GM12873 (cell line): ENCODE results near the gene MGAT5.

Source experiments
- CTCF ChIP-seq: IDR thresholded peaks from 2 replicates; pipeline ENCODE4 v1.5.1; 2012; ENCODE audit warnings: low read depth, mild to moderate bottlenecking, moderate library complexity, low read length, control low read depth; ENCODE audit not compliant: insufficient read depth; ENCODE audit errors: missing control alignments

The MGAT5 gene

GRCh38 chr2:134246154-134246874 lies 7.6 kb upstream of the MGAT5 start:
- TF ChIP-seq CTCF, result no peak

GRCh38 chr2:134247679-134248078 lies 6.2 kb upstream of the MGAT5 start:
- no peak for TF ChIP-seq CTCF

GRCh38 chr2:134248913-134249312 lies 5.0 kb upstream of the MGAT5 start:
- no peak for TF ChIP-seq CTCF

- TF ChIP-seq CTCF, result no peak
These were observed 4.1 kb upstream of the MGAT5 start for GRCh38 chr2:134249755-134250154.

- no peak for TF ChIP-seq CTCF
These were observed 2.9 kb upstream of the MGAT5 start for GRCh38 chr2:134250840-134251461.

GRCh38 chr2:134252092-134252750 lies 1.7 kb upstream of the MGAT5 start:
- no peak for TF ChIP-seq CTCF

GRCh38 chr2:134253117-134253704 lies 661 bp upstream of the MGAT5 start:
- no peak for TF ChIP-seq CTCF
